Esophagus (tissue), 2 donors: ENCODE results near the gene PPP2R2B. TPM values are rescaled to one million over a fixed set of nuclear protein-coding genes. Genes with fewer than 3 reads are reported as not detected.

ENCODE experiments used
- H3K27ac ChIP-seq, 2 donors: one replicate each; pipeline ENCODE4 v1.5.1; 2013; ENCODE audit warnings: low read depth in 2 of 2, mild to moderate bottlenecking in 2 of 2, inconsistent platforms in 1 of 2, low read length in 1 of 2, moderate library complexity in 1 of 2
- H3K27me3 ChIP-seq, 2 donors: one replicate each; pipeline ENCODE4 v1.6.1; 2013; ENCODE audit warnings: low read length in 2 of 2, control low read depth in 1 of 2, mild to moderate bottlenecking in 1 of 2; ENCODE audit not compliant: insufficient read depth in 2 of 2, control insufficient read depth in 1 of 2
- H3K36me3 ChIP-seq, 2 donors: one replicate each; pipeline ENCODE4 v1.6.1; 2013; ENCODE audit warnings: low read length in 1 of 2; ENCODE audit not compliant: control insufficient read depth in 2 of 2, insufficient read depth in 2 of 2
- H3K4me1 ChIP-seq, 2 donors: one replicate each; pipeline ENCODE4 v1.6.1; 2013; ENCODE audit warnings: low read length in 1 of 2; ENCODE audit not compliant: control insufficient read depth in 2 of 2, insufficient read depth in 2 of 2
- H3K4me3 ChIP-seq, 2 donors: one replicate each; pipeline ENCODE4 v1.5.1; 2013; ENCODE audit warnings: low read length in 2 of 2, mild to moderate bottlenecking in 2 of 2, low read depth in 1 of 2, moderate library complexity in 1 of 2
- H3K9me3 ChIP-seq, 2 donors: one replicate each; pipeline ENCODE4 v1.6.1; 2013; ENCODE audit warnings: mild to moderate bottlenecking in 2 of 2, low read depth in 1 of 2, low read length in 1 of 2, moderate library complexity in 1 of 2; ENCODE audit not compliant: control insufficient read depth in 2 of 2, insufficient read depth in 1 of 2
- WGBS, 2 donors: extraction: QIAGEN DNeasy Blood & Tissue Kit; methylation state at CpG; one replicate each; pipeline ENCODE4 v1.1.7; 2013; 5-methylcytosine and 5-hydroxymethylcytosine counted together
- polyA plus RNA-seq, 2 donors: library from polyadenylated mRNA; stranded (reverse); fragments of 200-250 nt; gene quantifications; one replicate each; pipeline ENCODE4 v1.2.3, GENCODE V29; 2013
- donor health status: healthy with polysubstance abuse.
- donor health status: Bipolar disorder and iron deficiency.

PPP2R2B gene
- polyA plus RNA-seq, 2 donors, result 0.78 to 0.92 TPM

GRCh38 chr5:146906803-146907202 lies 28.2 kb upstream of the PPP2R2B start:
- 74 to 78% methylated on average over 5 of the region's 5 CpGs for WGBS, 2 donors
- no peaks in the 10 kb centered on the region for H3K36me3 ChIP-seq
- H3K4me3 ChIP-seq, result no peak overlapping the region
- H3K27ac ChIP-seq, result no peak overlapping the region
- peaks cover 0 to 2% of the 10 kb centered on the region in 2 donors for H3K27me3 ChIP-seq
- H3K4me1 ChIP-seq, result no peaks in the 10 kb centered on the region
- H3K9me3 ChIP-seq, result no peaks in the 10 kb centered on the region

DNA sequence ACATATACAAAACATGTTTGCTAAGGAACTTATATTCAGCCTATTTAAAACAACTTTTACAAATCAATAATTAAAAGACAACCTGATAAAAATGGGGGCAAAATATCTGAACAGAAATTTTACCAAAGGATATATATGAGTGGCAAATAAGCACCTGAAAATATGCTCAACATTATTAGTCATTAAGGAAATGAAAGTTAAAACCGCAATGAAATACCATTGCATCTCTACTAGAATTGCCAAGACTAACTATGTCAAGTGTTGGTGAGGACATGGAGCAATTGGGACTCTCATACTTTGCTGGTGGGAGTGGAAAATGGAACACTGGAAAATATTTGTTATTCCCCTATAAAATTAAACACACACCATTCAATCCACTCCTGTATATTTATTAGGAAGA lies 26.3 kb upstream of the PPP2R2B start:
- Histone ChIP-seq H3K36me3 (no peaks in the 10 kb centered on the region), H3K27ac (no peak overlapping the region), H3K27me3 (peaks cover 0 to 2% of the 10 kb centered on the region in 2 donors), H3K4me1 (no peaks in the 10 kb centered on the region), H3K9me3 (no peaks in the 10 kb centered on the region), H3K4me3 (no peak overlapping the region)
- 89 to 92% methylated on average over 1 of the region's 1 CpG for WGBS, 2 donors

DNA sequence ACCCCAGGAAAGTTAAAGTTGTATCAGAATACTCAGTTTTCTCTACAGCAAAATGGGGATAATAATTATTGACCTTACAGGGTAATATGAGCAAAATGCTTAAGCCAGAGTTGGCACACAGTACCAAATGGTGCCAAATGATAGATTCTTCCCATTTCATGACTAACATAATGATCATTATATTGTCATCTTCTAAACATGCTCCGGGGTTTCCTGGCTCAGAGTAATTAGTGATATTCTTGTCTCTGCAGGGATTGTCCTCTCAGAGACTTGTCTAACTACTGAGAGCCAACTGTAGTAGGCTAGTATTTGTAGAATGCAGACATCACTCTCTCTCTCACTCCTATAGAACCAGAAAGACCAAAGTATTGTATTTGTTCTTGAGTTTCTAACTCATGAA lies 25.2 kb upstream of the PPP2R2B start:
- 50 to 52% methylated on average over 1 of the region's 1 CpG for WGBS, 2 donors
- H3K27ac ChIP-seq, result no peak overlapping the region
- peaks cover 0 to under 1% of the 10 kb centered on the region in 2 donors for H3K27me3 ChIP-seq

DNA sequence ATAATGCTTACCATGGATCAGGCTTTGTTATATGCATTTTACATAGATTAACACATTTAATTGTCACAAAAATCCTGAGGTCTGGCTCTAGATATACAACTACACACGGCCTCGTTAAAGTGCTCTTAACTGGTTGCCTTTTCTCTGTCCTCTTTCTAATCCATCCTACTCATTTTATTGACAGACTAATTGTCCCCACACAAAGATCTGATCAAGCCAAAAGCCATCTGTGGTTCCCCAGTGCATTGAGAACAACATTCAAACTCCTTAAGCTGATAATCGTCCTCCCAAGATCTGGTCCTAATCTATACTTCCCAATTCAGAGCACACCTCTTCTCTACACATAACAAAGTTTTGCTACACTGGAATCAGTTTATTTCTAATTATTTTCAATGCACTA lies 23.9 kb upstream of the PPP2R2B start:
- Histone ChIP-seq H3K36me3 (no peaks in the 10 kb centered on the region), H3K27ac (no peak overlapping the region), H3K4me1 (no peaks in the 10 kb centered on the region), H3K9me3 (no peaks in the 10 kb centered on the region), H3K4me3 (no peak overlapping the region), H3K27me3 (no peaks in the 10 kb centered on the region)
- WGBS, 2 donors, result 91 to 93% methylated on average over 3 of the region's 3 CpGs

More for the DNA sequence above, 25.2 kb upstream of the PPP2R2B start:
- Histone ChIP-seq H3K9me3 (no peaks in the 10 kb centered on the region), H3K36me3 (no peaks in the 10 kb centered on the region), H3K4me3 (no peak overlapping the region), H3K4me1 (no peaks in the 10 kb centered on the region)

- Histone ChIP-seq H3K4me3 (no peak overlapping the region), H3K36me3 (no peaks in the 10 kb centered on the region), H3K27me3 (no peaks in the 10 kb centered on the region), H3K9me3 (no peaks in the 10 kb centered on the region), H3K4me1 (no peaks in the 10 kb centered on the region), H3K27ac (no peak overlapping the region)
- WGBS, 2 donors, result 86 to 90% methylated on average over 3 of the region's 3 CpGs
These were observed 18.5 kb upstream of the PPP2R2B start for GRCh38 chr5:146897061-146897460.

GRCh38 chr5:146894753-146895521 lies 16.4 kb upstream of the PPP2R2B start:
- H3K36me3 ChIP-seq, result no peaks in the 10 kb centered on the region
- no peak overlapping the region for H3K27ac ChIP-seq
- H3K4me1 ChIP-seq, result no peaks in the 10 kb centered on the region
- no peak overlapping the region for H3K4me3 ChIP-seq
- no peaks in the 10 kb centered on the region for H3K27me3 ChIP-seq
- H3K9me3 ChIP-seq, result no peaks in the 10 kb centered on the region
- 83% methylated on average over 4 of the region's 4 CpGs for WGBS, 2 donors

DNA sequence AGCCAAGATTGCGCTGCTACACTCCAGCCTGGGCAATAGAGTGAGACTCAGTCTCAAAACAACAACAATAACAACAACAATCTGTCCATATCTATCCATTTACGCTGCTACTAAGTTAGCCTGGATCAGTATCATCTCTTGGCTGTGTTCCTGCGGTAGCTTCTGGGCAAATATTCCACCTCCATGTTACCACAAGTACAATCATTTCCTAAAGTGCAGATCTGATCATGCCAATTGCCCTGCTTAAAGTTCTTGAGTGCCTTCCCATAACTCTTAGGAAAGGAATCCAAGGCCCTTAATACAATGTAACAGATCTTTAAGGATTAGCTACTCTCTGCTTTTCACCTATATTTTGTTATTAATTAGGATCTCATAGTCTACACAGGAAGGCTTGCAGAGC lies 15.4 kb upstream of the PPP2R2B start:
- H3K27ac ChIP-seq, result no peak overlapping the region
- H3K36me3 ChIP-seq, result no peaks in the 10 kb centered on the region
- H3K9me3 ChIP-seq, result no peaks in the 10 kb centered on the region
- no peak overlapping the region for H3K4me3 ChIP-seq
- H3K4me1 ChIP-seq, result no peaks in the 10 kb centered on the region
- H3K27me3 ChIP-seq, result no peaks in the 10 kb centered on the region
- 79 to 82% methylated on average over 3 of the region's 3 CpGs for WGBS, 2 donors

DNA sequence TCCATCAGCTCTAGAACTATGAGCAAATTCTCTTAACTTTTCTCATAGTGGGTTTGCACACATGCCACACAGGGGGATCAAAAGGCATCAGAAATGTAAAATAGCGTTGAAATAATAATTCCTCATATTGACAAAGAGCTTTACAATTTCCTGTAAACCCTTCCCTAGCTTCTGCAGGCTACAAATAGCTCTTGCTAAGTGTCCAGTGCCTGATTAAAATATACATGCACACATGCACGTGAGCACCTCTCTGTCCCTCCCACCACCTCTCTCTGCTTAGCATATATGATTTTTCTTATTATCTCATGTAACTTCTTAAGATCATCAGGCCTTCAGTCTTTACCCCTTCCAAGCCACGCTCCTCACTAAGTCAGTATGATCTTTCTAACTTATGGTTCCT lies 13.7 kb upstream of the PPP2R2B start:
- H3K4me3 ChIP-seq, result no peak overlapping the region
- no peaks in the 10 kb centered on the region for H3K9me3 ChIP-seq
- WGBS, 2 donors, result 78 to 85% methylated on average over 3 of the region's 3 CpGs
- no peaks in the 10 kb centered on the region for H3K36me3 ChIP-seq
- no peak overlapping the region for H3K27ac ChIP-seq
- no peaks in the 10 kb centered on the region for H3K4me1 ChIP-seq
- no peaks in the 10 kb centered on the region for H3K27me3 ChIP-seq

GRCh38 chr5:146891511-146891910 lies 13.0 kb upstream of the PPP2R2B start:
- Histone ChIP-seq H3K4me3 (no peak overlapping the region), H3K4me1 (no peaks in the 10 kb centered on the region), H3K9me3 (no peaks in the 10 kb centered on the region), H3K27me3 (no peaks in the 10 kb centered on the region), H3K36me3 (no peaks in the 10 kb centered on the region), H3K27ac (no peak overlapping the region)
- WGBS, 2 donors, result 93 to 97% methylated on average over 1 of the region's 1 CpG

GRCh38 chr5:146890731-146891440 lies 12.3 kb upstream of the PPP2R2B start:
- WGBS, 2 donors, result 42 to 45% methylated on average over 1 of the region's 1 CpG
- Histone ChIP-seq H3K4me1 (no peaks in the 10 kb centered on the region), H3K4me3 (no peak overlapping the region)

More at GRCh38 chr5:146890731-146891440, 12.3 kb upstream of the PPP2R2B start:
- H3K27me3 ChIP-seq, result no peaks in the 10 kb centered on the region
- no peaks in the 10 kb centered on the region for H3K9me3 ChIP-seq
- H3K27ac ChIP-seq, result no peak overlapping the region
- no peaks in the 10 kb centered on the region for H3K36me3 ChIP-seq
